Progenitor cell of endocrine pancreas (in vitro differentiated cells): ENCODE measurements around the gene SMIM35. TPM values are rescaled to one million over a fixed set of nuclear protein-coding genes. Genes with fewer than 3 reads are reported as not detected.

Source experiments
- DNase-seq: peaks from one replicate; pipeline ENCODE4 v3.0.0; 2021; ENCODE audit warnings: low spot score; ENCODE audit not compliant: unreplicated experiment
- H3K27ac Mint-ChIP-seq: 2 replicates; pipeline ENCODE4 v1.8.0; 2021; ENCODE audit warnings: mild to moderate bottlenecking, moderate library complexity, mixed read lengths
- H3K27me3 Mint-ChIP-seq: 2 replicates; pipeline ENCODE4 v1.8.0; 2021; ENCODE audit warnings: mixed read lengths
- H3K36me3 Mint-ChIP-seq: 2 replicates; pipeline ENCODE4 v1.8.0; 2022; ENCODE audit warnings: mixed read lengths; ENCODE audit not compliant: insufficient read depth
- H3K4me1 Mint-ChIP-seq: 2 replicates; pipeline ENCODE4 v1.8.0; 2021; ENCODE audit warnings: low read depth, mixed read lengths
- H3K4me3 Mint-ChIP-seq: 2 replicates; pipeline ENCODE4 v1.8.0; 2021; ENCODE audit warnings: low read depth, mild to moderate bottlenecking, moderate library complexity, mixed read lengths
- H3K9me3 Mint-ChIP-seq: 2 replicates; pipeline ENCODE4 v1.8.0; 2021; ENCODE audit warnings: low read depth, mixed read lengths
- CTCF ChIP-seq: fragments of 200-600 bp; sonication (generic); IDR thresholded peaks from one replicate; pipeline ENCODE4 v1.5.0; 2021; ENCODE audit warnings: antibody characterized with exemption, mild to moderate bottlenecking; ENCODE audit not compliant: unreplicated experiment
- total RNA-seq: library from RNA; stranded (reverse); gene quantifications from 2 replicates; pipeline ENCODE4 v1.2.1, GENCODE V29; 2021

The SMIM35 gene
- total RNA-seq, 1 donor from 2014 or later = not detected

- DNase-seq = no peak
Observed at GRCh38 chr11:118114266-118114665, 27.5 kb upstream of the SMIM35 start.

GRCh38 chr11:118112711-118113430 is 26.1 kb upstream of the SMIM35 start:
- no peak overlapping the region for H3K4me3 Mint-ChIP-seq
- no peak overlapping the region for H3K27ac Mint-ChIP-seq
- peaks cover 17% of the 10 kb centered on the region for H3K27me3 Mint-ChIP-seq
- DNase-seq = no peak
- H3K36me3 Mint-ChIP-seq = peaks cover 2% of the 10 kb centered on the region
- TF ChIP-seq CTCF = no peak
- no peaks in the 10 kb centered on the region for H3K4me1 Mint-ChIP-seq
- no peaks in the 10 kb centered on the region for H3K9me3 Mint-ChIP-seq

More at GRCh38 chr11:118114266-118114665, 27.5 kb upstream of the SMIM35 start:
- H3K27me3 Mint-ChIP-seq = peaks cover 20% of the 10 kb centered on the region
- H3K36me3 Mint-ChIP-seq = peaks cover 2% of the 10 kb centered on the region
- no peak for TF ChIP-seq CTCF
- H3K27ac Mint-ChIP-seq = no peak overlapping the region
- no peaks in the 10 kb centered on the region for H3K9me3 Mint-ChIP-seq
- no peaks in the 10 kb centered on the region for H3K4me1 Mint-ChIP-seq
- no peak overlapping the region for H3K4me3 Mint-ChIP-seq

GRCh38 chr11:118111744-118112035 is 24.9 kb upstream of the SMIM35 start:
- peaks cover 2% of the 10 kb centered on the region for H3K36me3 Mint-ChIP-seq
- no peak overlapping the region for H3K27ac Mint-ChIP-seq
- no peaks in the 10 kb centered on the region for H3K4me1 Mint-ChIP-seq
- no peaks in the 10 kb centered on the region for H3K9me3 Mint-ChIP-seq
- no peak overlapping the region for H3K4me3 Mint-ChIP-seq
- DNase-seq = no peak
- peaks cover 15% of the 10 kb centered on the region for H3K27me3 Mint-ChIP-seq
- no peak for TF ChIP-seq CTCF

GRCh38 chr11:118111019-118111743 is 24.4 kb upstream of the SMIM35 start:
- no peak overlapping the region for H3K4me3 Mint-ChIP-seq
- TF ChIP-seq CTCF = no peak
- no peak for DNase-seq
- peaks cover 2% of the 10 kb centered on the region for H3K36me3 Mint-ChIP-seq
- H3K27me3 Mint-ChIP-seq = peaks cover 15% of the 10 kb centered on the region
- H3K9me3 Mint-ChIP-seq = no peaks in the 10 kb centered on the region
- no peaks in the 10 kb centered on the region for H3K4me1 Mint-ChIP-seq
- H3K27ac Mint-ChIP-seq = no peak overlapping the region

- Mint-ChIP-seq H3K9me3 (no peaks in the 10 kb centered on the region), H3K4me3 (no peak overlapping the region), H3K36me3 (peaks cover 2% of the 10 kb centered on the region), H3K27me3 (peaks cover 13% of the 10 kb centered on the region), H3K4me1 (no peaks in the 10 kb centered on the region), H3K27ac (no peak overlapping the region)
- no peak for DNase-seq
- TF ChIP-seq CTCF = no peak
Observed at GRCh38 chr11:118109231-118109630, 22.5 kb upstream of the SMIM35 start.
